ENCODE data around the gene SLC38A9.
"Not testable (repeated sequence)": the region's sequence is repeated elsewhere in the genome, so short reads cannot be mapped to it uniquely, and the experiment has no call there.

The SLC38A9 gene

GRCh38 chr5:55608595-55609349 lies 103.4 kb downstream of the SLC38A9 start:
- TF ChIP-seq CTCF (IDR thresholded peaks at IDR 0.05; ENCODE audit: insufficient read depth, low read depth, low read length, missing control alignments), result no peak
- no peak for DNase-seq (ENCODE audit: low read depth)
- no peak overlapping the region for H3K4me3 ChIP-seq (ENCODE audit: low read depth, low read length)

GRCh38 chr5:55607309-55607708 lies 104.8 kb downstream of the SLC38A9 start:
- H3K4me3 ChIP-seq (ENCODE audit: low read depth, low read length); DNase-seq (ENCODE audit: low read depth): not testable (repeated sequence)

GRCh38 chr5:55604611-55605067 lies 107.5 kb downstream of the SLC38A9 start:
- no peak for DNase-seq (ENCODE audit: low read depth)
- no peak overlapping the region for H3K4me3 ChIP-seq (ENCODE audit: low read depth, low read length)
- no peak for TF ChIP-seq CTCF (IDR thresholded peaks at IDR 0.05; ENCODE audit: insufficient read depth, low read depth, low read length, missing control alignments)

- H3K4me3 ChIP-seq (ENCODE audit: low read depth, low read length), result no peak overlapping the region
- no peak for DNase-seq (ENCODE audit: low read depth)
- TF ChIP-seq CTCF (IDR thresholded peaks at IDR 0.05; ENCODE audit: insufficient read depth, low read depth, low read length, missing control alignments), result no peak
These were observed 108.2 kb downstream of the SLC38A9 start for GRCh38 chr5:55603922-55604321.

GRCh38 chr5:55601628-55602027 lies 110.5 kb downstream of the SLC38A9 start:
- no peak for DNase-seq (ENCODE audit: low read depth)
- TF ChIP-seq CTCF (IDR thresholded peaks at IDR 0.05; ENCODE audit: insufficient read depth, low read depth, low read length, missing control alignments), result no peak
- no peak overlapping the region for H3K4me3 ChIP-seq (ENCODE audit: low read depth, low read length)

- TF ChIP-seq CTCF (IDR thresholded peaks at IDR 0.05; ENCODE audit: insufficient read depth, low read depth, low read length, missing control alignments), result no peak
- DNase-seq (ENCODE audit: low read depth), result no peak
These were observed 110.9 kb downstream of the SLC38A9 start for GRCh38 chr5:55601204-55601618.

GRCh38 chr5:55600497-55601203 lies 111.5 kb downstream of the SLC38A9 start:
- no peak for TF ChIP-seq CTCF (IDR thresholded peaks at IDR 0.05; ENCODE audit: insufficient read depth, low read depth, low read length, missing control alignments)
- no peak overlapping the region for H3K4me3 ChIP-seq (ENCODE audit: low read depth, low read length)
- no peak for DNase-seq (ENCODE audit: low read depth)

More at GRCh38 chr5:55601204-55601618, 110.9 kb downstream of the SLC38A9 start:
- no peak overlapping the region for H3K4me3 ChIP-seq (ENCODE audit: low read depth, low read length)

All from GM12865 (cell line).